HG03575 (cell line): ENCODE data around the gene LAX1.
A peak's percentile ranks its signal among the peaks of the same experiment; 100 is the strongest.
"Not testable (repeated sequence)": the region's sequence is repeated elsewhere in the genome, so short reads cannot be mapped to it uniquely, and the experiment has no call there.

Source experiments
- ATAC-seq: cut with Tn5 transposase; IDR thresholded peaks from one replicate; pipeline ENCODE4 v1.9.1; 2021; ENCODE audit not compliant: unreplicated experiment, insufficient number of reproducible peaks, low FRiP score; ENCODE audit errors: extremely low read depth

LAX1 gene

DNA sequence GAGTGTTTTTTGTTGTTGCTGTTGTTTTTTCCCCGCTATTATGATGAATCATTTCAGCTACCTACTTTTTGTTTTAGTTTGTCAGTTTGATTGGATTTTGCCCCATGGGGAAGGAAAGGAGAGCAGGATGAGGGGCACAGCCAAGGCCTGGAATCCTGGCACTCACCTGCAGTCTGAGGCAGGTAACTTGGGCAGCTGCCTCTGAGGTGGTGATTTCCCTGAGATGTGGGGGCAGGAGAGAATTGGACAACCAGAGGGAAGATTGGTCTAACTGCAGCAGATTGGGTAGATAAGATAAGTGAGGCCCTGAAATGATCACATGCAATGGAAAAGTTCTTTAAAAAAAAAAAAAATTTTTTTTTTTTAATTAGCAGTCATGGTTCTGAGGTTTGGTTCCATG is 1.5 kb upstream of the LAX1 start:
- ATAC-seq, result no peak

DNA sequence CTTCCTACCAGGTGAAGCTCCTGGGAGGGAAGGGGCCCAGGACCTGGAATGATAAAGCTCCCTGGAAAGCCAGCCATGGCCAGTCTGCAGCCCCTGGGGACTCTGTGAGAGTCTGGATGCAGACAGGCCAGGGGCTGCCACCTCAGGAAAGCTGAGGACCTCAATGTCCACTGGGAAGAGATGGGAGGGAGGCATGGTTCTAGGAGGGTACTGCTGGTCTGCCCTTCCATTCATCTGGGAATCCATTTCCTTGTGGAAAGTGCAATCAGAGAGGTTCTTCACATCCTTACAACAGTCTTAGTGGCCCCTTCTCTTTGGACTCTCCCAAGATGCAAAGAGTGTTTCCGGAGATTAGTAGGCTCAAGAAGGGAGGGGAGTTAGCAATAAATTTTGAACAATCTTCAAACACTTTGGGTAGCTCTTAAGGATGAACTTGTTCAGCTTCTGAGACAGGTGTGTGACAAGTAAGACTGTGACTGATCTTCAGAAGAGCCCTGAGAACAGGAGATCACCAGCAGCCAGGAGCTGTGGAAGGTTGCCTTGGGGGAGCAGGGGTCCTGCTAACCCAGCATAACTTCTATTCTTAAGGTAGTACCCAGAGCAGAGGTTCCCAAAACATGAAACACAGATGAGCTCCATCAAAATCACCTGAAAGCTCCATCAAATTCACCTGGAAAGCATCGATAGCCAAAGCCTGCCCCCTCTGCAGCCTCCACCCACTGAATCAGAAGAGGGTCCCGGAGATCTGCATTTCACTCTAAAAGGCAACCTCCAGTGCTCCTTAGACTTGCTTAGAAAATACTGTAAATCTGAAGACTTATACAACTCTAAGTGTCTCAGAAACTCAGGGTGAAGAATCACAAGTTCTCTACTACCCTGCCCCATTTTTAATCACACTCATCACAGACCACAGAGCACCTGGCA is 616 bp upstream of the LAX1 start:
- no peak for ATAC-seq

DNA sequence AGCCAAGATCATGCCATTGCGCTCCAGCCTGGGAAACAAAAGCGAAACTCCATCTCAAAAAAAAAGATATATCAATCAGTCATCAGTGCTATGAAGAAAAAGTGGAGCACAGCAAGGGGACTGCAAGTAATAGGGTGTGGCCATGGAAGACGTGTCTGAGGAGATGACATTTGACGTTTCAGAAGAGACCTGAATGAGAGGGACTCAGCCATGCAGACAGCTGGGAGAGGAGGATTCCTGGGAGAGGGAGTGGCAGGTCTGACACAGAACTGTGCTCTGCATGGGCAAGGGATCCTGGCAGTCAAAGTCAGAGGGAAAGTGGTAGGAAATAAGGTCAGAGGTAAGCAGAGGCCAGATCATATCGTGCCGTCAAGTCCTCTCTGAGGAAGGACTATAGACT is 3.3 kb downstream of the LAX1 start:
- ATAC-seq, result no peak

DNA sequence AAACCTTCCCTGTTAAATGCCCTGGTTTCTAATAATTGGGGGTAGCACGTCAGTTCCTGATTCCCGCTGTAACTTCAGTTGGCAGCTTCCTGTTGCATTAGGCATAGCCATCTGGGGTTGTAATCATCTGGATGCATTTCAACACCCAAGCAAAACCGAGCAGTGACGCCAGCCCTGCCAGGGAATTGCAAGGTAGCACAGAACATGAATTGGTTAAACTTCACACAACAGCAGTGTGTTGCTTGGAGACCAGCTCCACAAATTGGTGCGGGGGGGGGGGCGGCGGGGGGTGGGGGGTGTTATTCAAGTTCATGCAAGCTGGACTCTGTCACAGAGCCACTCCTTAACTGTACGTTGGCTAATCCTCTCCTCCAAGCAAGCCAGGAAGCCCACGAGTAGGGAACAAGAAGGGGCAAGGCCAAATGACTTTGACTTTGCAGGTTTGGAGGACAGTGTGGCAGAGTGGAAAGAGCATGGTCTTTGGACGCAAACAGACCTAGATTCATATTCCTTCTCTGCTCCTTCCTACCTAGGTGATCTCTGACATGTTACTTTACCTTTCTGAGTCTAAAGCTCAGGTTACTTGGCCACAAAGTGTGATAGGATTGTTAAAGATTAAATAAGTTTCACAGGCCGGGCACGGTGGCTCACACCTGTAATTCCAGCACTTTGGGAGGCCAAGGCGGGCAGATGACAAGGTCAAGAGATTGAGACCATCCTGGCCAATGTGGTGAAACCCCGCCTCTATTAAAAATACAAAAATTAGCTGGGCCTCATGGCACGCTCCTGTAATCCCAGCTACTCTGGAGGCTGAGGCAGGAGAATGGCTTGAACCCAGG is 4.7 kb downstream of the LAX1 start:
- ATAC-seq, result no peak

DNA sequence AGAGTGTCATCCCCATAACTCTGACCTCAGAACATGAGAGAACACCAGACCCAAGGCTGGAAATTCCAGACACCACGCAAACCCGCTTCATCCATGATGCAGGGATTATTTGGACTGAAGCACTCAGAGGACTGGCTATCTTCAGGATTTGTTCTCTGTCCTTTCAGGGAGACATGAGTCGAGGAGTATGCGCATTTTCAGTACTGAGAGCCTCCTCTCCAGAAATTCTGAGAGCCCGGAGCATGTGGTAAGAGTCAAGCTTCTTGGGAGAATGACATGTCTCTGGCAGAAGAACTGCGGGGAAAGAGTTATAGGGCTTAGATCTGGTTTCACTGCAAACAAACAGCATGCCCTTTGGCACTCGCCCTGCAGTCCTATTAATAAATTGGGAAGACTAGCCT is 6.9 kb downstream of the LAX1 start:
- ATAC-seq, result no peak

DNA sequence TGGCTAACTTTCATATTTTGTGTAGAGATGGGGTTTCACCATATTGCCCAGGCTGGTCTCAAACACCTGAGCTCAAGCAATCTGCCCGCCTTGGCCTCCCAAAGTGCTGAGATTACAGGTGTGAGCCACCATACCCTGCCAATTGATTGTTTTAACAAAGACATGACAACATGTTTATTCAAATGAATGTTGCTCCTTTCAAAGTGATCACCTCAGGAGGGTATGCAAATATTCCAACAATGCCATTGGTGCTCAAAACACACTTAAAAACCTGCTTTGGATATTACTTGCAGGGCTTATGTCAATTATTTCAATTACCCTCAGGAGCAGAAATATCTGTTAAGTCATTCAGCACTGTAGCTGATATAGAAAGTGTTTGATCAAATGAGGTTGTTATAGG is 7.9 kb downstream of the LAX1 start:
- no peak for ATAC-seq

DNA sequence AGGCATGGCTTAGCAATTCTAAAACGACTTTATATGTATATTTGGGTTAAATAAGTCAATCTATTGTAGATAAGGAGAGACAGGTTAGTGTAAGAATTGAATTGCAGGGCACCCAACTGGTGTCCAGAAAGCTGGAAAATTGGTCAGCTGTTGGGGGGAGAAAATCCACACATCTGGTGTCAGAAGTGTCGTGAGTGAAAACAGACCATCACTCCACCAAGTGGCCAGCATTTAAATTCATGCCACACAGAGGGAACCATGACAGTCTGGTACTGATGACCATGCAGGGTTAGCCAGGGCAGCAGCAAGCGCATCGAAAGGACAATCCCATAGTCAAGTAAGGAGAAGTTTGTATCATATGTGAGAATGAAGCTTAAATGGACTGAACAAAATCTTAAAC is 11.7 kb downstream of the LAX1 start:
- no peak for ATAC-seq

DNA sequence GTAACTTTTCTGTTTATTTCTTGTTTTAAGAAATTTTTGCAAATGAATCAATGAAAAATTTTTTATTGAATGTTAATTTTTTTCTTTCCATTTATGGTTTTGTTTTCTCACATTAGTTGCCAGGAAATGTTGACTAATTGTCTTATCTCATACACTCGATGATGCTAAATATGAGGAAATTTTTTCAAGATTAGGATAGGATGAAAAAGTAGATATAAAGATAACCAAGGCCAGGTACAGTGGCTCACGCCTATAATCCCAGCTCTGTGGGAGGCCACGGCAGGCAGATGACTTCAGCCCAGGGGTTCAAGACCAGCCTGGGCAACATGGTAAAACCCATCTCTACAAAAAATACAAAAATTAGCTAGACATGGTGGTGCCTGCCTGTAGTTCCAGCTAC is 12.6 kb downstream of the LAX1 start:
- ATAC-seq, result no peak

DNA sequence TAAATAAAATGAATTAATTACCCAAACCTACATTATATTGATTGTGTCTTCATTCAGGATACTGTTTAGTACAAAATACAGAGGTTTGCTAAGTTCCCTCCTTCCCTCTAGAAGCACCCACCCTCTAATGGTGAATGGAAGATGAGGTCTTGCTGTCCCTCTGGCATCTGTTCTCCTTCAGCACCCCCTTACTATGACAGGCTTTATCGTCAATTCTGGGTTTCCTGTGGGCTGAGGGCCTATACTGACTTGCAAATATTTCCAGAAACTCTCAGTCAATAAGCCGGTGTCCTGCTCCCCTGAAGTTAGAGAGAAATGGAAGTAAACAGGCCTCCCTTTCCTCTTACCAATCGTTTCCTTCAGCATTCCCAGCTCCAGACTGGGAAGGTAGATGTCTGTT is 13.2 kb downstream of the LAX1 start:
- no peak for ATAC-seq

DNA sequence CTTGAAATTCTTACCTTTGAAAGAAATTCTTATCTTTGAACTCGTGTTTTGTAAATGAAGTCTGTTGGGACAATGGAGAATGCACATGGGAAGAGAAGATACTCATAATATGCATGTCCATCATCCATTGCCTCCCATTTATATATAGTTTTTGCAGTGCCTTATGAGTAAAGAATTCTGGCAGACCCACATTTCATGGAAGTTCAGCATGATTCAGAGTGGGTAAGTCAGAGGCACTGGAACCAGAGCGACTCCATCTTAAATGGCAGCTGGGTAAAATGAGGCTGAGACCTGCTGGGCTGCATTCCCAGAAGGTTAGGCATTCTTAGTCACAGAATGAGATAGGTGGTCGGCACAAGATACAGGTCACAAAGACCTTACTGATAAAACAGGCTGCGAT is 13.8 kb downstream of the LAX1 start:
- ATAC-seq, result no peak

DNA sequence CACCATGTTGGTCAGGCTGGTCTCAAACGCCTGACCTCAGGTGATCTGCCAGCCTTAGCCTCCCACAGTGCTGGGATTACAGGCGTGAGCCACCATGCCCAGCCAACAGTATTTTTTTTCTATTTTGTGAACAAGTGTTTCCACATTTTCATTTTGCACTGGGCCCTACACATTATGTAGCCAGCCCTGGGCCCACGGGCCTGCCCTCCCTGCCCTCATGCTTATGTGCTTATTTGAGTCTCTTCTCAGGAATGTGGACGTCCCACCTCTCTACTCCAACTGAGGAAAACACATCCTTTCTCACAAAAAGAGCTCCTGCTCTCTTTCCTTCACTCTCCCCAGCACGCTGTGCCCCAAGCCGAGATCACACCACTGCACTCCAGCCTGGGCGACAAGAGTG is 17.0 kb downstream of the LAX1 start:
- ATAC-seq, result no peak

DNA sequence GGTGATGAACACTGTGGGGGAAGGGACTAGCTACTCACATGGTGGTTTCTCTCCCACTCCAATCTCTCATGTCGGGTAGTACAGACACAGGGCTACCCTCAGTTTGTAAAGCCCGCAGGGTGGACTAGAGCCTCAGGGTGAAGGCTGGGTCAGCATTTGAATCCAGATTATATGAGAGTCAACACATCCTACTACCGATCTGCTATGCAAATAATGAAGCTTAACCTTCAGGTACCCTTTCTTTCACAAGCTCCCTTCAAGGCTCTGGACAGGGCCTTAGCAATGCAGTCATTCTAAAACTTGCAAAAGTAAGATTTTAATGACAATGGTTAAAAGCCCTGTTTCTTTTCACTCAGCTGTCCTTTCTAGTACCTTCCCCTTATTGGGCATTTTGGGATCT is 25.0 kb downstream of the LAX1 start:
- no peak for ATAC-seq

DNA sequence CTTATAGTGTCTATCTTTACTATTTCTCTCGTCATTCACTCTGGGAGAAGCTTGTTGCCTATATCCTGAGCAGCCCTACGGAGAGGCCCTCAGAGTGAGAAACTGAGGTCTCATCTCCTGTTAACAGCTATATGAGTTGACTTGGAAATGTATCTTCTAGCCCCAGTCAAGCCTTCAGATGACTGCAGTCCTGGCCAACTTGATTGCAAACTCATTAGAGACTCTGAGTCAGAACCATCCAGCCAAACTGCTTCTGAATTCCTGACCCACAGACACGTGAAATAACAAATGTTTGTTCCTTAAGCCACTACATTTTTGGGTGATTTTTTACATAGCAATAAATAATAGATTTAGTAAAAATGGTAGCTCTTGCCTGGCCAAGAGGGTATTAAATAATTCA is 26.5 kb downstream of the LAX1 start:
- ATAC-seq, result no peak

DNA sequence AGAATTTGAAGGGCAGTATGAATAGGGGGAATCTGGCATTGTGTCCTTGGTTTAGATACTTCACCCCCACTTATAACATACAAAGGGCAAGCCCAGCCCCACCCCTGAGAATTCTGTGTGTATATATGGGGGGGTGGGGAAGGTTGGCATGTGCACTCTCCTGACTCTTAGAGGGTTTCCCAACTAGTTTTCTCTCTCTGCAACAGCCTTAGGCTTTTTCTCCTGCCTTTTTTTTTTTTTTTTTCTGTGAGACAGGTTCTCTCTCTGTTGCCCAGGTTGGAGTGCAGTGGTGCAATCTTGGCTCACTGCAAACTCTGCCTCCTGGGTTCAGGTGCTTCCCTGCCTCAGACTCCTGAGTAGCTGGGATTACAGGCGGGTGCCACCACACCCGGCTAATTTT is 27.5 kb downstream of the LAX1 start:
- ATAC-seq, result no peak

DNA sequence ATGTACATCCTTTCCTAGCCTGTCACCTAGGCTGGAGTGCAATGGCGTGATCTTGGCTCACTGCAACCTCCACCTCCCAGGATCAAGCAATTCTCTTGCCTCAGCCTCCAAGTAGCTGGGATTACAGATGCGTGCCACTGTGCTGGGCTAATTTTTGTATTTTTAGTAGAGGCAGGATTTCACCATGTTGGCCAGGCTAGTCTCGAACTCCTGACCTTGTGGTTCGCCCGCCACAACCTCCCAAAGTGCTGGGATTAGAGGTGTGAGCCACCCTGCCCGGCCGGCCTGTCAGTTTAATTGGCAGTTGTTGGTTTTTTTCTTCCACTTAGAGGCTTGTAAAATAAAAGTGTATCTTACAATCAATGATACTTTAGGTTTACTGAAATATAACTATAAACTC is 28.6 kb downstream of the LAX1 start:
- not testable (repeated sequence) for ATAC-seq

DNA sequence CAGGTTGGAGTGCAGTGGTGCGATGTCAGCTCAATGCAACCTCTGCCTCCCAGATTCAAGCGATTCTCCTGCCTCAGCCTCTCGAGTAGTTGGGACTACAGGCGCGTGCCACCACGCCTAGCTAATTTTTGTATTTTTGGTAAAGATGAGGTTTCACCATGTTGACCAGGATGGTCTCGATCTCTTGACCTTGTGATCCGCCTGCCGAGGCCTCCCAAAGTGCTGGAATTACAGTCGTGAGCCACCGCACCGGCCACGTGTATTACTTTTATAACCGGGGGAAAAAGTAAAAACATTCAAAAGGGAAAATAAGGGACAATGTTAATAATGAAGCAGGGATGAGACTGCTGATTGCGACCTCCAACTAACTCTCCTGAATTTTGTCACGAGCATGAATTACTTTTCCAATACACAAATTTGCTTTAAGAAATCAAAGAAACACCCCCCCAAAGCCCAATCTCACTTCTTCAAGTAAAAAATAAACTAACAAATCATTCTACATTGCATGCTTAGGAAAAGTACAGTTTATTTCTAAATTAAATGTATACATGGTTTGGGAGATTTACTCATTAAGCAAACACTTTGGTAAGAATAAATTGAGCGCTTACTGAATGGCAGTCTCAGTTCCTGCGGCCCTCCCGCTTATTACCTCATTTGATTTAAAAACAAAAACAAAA is 29.9 kb downstream of the LAX1 start:
- ATAC-seq, result no peak

DNA sequence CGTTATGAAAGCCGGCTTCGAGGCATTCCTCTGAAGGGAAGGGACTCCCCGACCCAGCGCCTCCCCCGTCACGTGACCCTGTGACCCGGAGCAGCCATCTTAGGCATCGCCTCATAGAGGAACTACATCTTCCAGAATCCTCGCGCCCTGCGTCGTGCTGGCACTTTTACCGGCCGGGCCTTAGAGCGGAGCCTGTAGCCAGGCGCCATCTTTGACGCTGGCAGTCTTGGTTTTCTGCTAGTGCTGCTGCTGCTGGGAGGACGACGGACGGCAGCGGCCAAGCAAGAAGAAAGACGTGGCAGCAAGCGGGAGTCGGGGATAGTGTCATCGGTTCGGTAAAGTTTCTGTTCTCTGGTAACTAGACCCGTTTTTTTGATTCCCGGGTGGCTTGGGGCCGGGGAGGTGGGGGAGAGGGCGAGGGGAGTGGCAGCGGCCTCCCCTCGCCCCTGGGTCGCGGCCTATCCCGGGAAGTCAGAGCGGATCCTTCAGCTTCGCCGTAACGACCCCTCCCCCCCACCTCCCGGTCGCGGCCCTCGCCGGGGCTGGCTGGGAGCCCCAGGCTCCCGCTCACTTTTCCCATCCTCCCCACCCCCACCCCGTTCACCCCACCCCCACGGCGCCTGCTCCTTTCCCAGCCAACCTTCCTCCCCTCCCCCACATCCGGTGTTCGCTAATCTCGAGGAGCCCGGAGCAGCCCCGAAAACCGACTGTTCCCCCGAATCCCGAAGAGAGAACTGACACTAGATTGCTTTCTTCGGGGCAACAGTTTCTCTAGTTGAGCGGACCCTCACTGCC is 30.7 kb downstream of the LAX1 start, which contains the start of the genes ZBED6 and ZC3H11A:
ZBED6 (plus strand) TSS at position 183 of the 795 bp plus-strand sequence. CDS start 1,900 bp downstream, outside the sequence.
ZC3H11A (plus strand) TSS at position 183 of the 795 bp plus-strand sequence. CDS start 21,448 bp downstream, outside the sequence.
- peak; percentile 84 for ATAC-seq

DNA sequence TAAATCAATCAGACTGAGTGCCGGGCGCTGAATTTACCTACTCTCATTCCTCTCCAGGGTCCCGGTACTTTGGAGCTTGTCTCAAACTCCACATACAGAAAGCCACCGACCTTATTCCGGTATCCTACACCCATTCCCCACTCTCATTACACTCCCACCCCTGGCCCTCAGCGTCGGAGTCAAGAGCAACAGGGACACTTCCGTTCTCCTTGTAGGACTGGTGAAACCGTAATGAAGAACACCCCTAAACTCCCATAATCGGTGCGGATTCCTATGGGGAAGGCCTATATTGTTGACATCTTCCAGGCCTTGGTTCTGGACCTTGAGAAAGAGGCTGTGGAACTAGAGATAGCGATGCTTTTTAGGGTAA is 31.2 kb downstream of the LAX1 start:
- no peak for ATAC-seq

DNA sequence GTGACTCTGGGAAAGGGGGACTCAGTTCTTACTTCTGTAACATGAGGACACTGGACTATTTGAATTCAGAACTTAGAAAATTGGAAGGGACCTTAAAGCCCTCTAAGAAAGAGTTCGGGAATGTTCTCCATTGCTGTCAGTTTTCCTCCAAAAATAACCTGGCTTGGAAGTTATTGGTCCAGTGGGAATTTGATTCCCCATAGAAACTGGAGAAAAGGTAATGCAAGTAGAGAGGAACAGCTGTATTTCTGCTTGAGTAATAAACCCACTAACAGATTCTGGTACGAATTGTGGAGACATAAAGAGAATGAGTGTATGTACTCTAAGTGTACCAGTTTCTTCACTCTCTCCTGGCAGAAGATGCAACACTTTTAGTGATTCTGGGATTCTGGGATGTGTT is 32.2 kb downstream of the LAX1 start:
- no peak for ATAC-seq
